WTC11 (cell line): ENCODE measurements around the gene VPS4B.

Source experiments
- AFF4 ChIP-seq: sonication (generic); formaldehyde crosslinking; IDR thresholded peaks from 2 replicates; pipeline ENCODE4 v1.8.1; 2023; ENCODE audit warnings: mild to moderate bottlenecking, missing genetic modification reagents, borderline replicate concordance
- ATF2 ChIP-seq: sonication (generic); formaldehyde crosslinking; IDR thresholded peaks from 2 replicates; pipeline ENCODE4 v1.8.1; 2022; ENCODE audit warnings: low read depth, missing genetic modification reagents, borderline replicate concordance
- CBFB ChIP-seq: sonication (generic); formaldehyde crosslinking; IDR thresholded peaks from 2 replicates; pipeline ENCODE4 v1.8.1; 2022; ENCODE audit warnings: mild to moderate bottlenecking, low read depth, missing genetic modification reagents
- CTCF ChIP-seq: fragments of 200-600 bp; IDR thresholded peaks from 2 replicates; pipeline ENCODE4 v1.8.0; 2022; ENCODE audit warnings: antibody characterized with exemption
- ELF4 ChIP-seq: sonication (generic); formaldehyde crosslinking; IDR thresholded peaks from 2 replicates; pipeline ENCODE4 v1.8.1; 2022; ENCODE audit warnings: low read depth, mild to moderate bottlenecking, moderate library complexity, missing genetic modification reagents
- ESRRA ChIP-seq: sonication (generic); formaldehyde crosslinking; IDR thresholded peaks from 2 replicates; pipeline ENCODE4 v1.8.1; 2022; ENCODE audit warnings: mild to moderate bottlenecking, missing genetic modification reagents, borderline replicate concordance
- ETV6 ChIP-seq: sonication (generic); formaldehyde crosslinking; IDR thresholded peaks from 2 replicates; pipeline ENCODE4 v1.8.1; 2022; ENCODE audit warnings: mild to moderate bottlenecking, missing genetic modification reagents
- FOXJ3 ChIP-seq: sonication (generic); formaldehyde crosslinking; IDR thresholded peaks from 2 replicates; pipeline ENCODE4 v1.9.0; 2021; ENCODE audit warnings: missing genetic modification reagents, mild to moderate bottlenecking, borderline replicate concordance
- FOXP4 ChIP-seq: sonication (generic); formaldehyde crosslinking; IDR thresholded peaks from 2 replicates; pipeline ENCODE4 v1.8.0; 2022; ENCODE audit warnings: mild to moderate bottlenecking, missing genetic modification reagents
- MLX ChIP-seq: sonication (generic); formaldehyde crosslinking; IDR thresholded peaks from 2 replicates; pipeline ENCODE4 v1.8.1; 2023; ENCODE audit warnings: mild to moderate bottlenecking, missing genetic modification reagents, moderate library complexity
- MXD4 ChIP-seq: fragments of 250-450 bp; sonication (Bioruptor Pico); IDR thresholded peaks from 2 replicates; pipeline ENCODE4 v1.8.0; 2021; ENCODE audit warnings: mild to moderate bottlenecking, moderate library complexity, borderline replicate concordance
- NR2C2 ChIP-seq: sonication (generic); formaldehyde crosslinking; IDR thresholded peaks from 2 replicates; pipeline ENCODE4 v1.8.0; 2022; ENCODE audit warnings: mild to moderate bottlenecking, missing genetic modification reagents
- SMAD3 ChIP-seq: sonication (generic); formaldehyde crosslinking; IDR thresholded peaks from 2 replicates; pipeline ENCODE4 v1.8.0; 2022; ENCODE audit warnings: missing genetic modification reagents, mild to moderate bottlenecking, borderline replicate concordance
- SP1 ChIP-seq: sonication (generic); formaldehyde crosslinking; conservative IDR thresholded peaks from 2 replicates; pipeline ENCODE4 v1.8.1; 2022; ENCODE audit warnings: missing genetic modification reagents

- TF ChIP-seq CTCF (no peak), SMAD3 (no peak), SP1 (CRISPR knock-in tag) (no peak; the same call in none of the 2 replicates), CBFB (CRISPR knock-in tag) (no peak), MLX (CRISPR knock-in tag) (no peak), ELF4 (CRISPR knock-in tag) (no peak), ATF2 (CRISPR knock-in tag) (no peak), ESRRA (CRISPR knock-in tag) (0 out of 2 replicates have a peak, but pooled peaks have one; percentile 59), ETV6 (CRISPR knock-in tag) (peak; percentile 54; the same call in 1 of the 2 replicates), NR2C2 (CRISPR knock-in tag) (no peak), AFF4 (CRISPR knock-in tag) (peak; percentile 78; the same call in 1 of the 2 replicates), MXD4 (CRISPR knock-in tag) (no peak), FOXJ3 (CRISPR knock-in tag) (no peak), FOXP4 (0 out of 2 replicates have a peak, but pooled peaks have one; percentile 46)
Observed at GRCh38 chr18:63367053-63367953, 55.0 kb downstream of the VPS4B start, which contains the start of gene KDSR.
